AG04450 (cell line): ENCODE results near the gene IFNGR2. TPM values are rescaled to one million over a fixed set of nuclear protein-coding genes. Genes with fewer than 3 reads are reported as not detected.
A peak's percentile ranks its signal among the peaks of the same experiment; 100 is the strongest.

Experiments
- CTCF ChIA-PET: fragments of 300-600, 350-600 bp; formaldehyde crosslinking; extraction: SDS; loops from one replicate; lab custom pipeline; 2022; ENCODE audit warnings: antibody characterized with exemption, inconsistent platforms; lab: Charles Lee
- POLR2A ChIA-PET: fragments of 350-600 bp; formaldehyde crosslinking; extraction: SDS; loops from one replicate; lab custom pipeline; 2021; ENCODE audit warnings: antibody characterized with exemption, inconsistent platforms; lab: Yijun Ruan, JAX
- DNase-seq: peaks from one replicate; pipeline ENCODE4 v3.0.0-alpha.2; 2011; ENCODE audit warnings: low read depth, low spot score
- H3K27ac ChIP-seq: one replicate; pipeline ENCODE4 v1.5.1; 2012; ENCODE audit warnings: low read depth, low read length, control low read depth
- H3K27me3 ChIP-seq: one replicate; pipeline ENCODE4 v1.6.0; 2012; ENCODE audit warnings: low read length; ENCODE audit not compliant: control insufficient read depth, insufficient read depth
- H3K4me3 ChIP-seq: 2 replicates; pipeline ENCODE4 v1.5.1; 2011; ENCODE audit warnings: mild to moderate bottlenecking, low read depth, low read length, control low read depth
- H3K9me3 ChIP-seq: 2 replicates; pipeline ENCODE4 v1.5.1; 2012; ENCODE audit warnings: low read length; ENCODE audit not compliant: control insufficient read depth, insufficient read depth
- polyA plus RNA-seq: library from polyadenylated mRNA; depleted of rRNA; stranded (reverse); fragments of >200 nt; gene quantifications from 2 replicates; pipeline ENCODE4 v1.2.3, GENCODE V29; 2011
- TF ChIP-seq, protein P1 (sequence below): IDR thresholded peaks from 2 replicates; pipeline ENCODE4 v1.5.1; 2011; ENCODE audit warnings: low read depth, low read length, control low read depth, inconsistent platforms

Gene IFNGR2
- polyA plus RNA-seq, 1 experiment: 90.8 TPM

DNA sequence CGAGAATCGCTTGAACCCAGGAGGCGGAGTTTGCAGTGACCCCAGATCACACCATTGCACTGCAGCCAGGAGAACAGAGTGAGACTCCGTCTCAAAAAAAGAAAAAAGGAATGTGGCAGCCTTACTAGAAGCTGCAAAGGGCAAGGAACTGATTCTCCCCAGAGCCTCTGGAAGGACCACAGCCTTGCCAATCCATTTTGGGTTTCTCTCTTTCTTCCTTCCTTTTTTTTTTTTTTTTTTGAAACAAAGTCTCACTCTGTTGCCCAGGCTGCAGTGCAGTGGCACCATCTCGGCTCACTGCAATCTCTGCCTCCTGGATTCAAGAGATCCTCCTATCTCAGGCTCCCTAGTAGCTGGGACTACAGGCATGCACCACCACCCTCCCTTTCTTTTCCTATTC, 9.9 kb upstream of the IFNGR2 start:
- ChIA-PET POLR2A (no interaction called here), CTCF (interaction anchor here (0.7 kb wide), 1 partner anchor 193 kb away, joined by 11 read pairs; no protein-coding TSS in a partner anchor)
- Histone ChIP-seq H3K4me3 (no peak overlapping the region), H3K27ac (no peak overlapping the region), H3K27me3 (peaks cover 4% of the 10 kb centered on the region), H3K9me3 (no peaks in the 10 kb centered on the region)
- TF ChIP-seq, protein P1, sequence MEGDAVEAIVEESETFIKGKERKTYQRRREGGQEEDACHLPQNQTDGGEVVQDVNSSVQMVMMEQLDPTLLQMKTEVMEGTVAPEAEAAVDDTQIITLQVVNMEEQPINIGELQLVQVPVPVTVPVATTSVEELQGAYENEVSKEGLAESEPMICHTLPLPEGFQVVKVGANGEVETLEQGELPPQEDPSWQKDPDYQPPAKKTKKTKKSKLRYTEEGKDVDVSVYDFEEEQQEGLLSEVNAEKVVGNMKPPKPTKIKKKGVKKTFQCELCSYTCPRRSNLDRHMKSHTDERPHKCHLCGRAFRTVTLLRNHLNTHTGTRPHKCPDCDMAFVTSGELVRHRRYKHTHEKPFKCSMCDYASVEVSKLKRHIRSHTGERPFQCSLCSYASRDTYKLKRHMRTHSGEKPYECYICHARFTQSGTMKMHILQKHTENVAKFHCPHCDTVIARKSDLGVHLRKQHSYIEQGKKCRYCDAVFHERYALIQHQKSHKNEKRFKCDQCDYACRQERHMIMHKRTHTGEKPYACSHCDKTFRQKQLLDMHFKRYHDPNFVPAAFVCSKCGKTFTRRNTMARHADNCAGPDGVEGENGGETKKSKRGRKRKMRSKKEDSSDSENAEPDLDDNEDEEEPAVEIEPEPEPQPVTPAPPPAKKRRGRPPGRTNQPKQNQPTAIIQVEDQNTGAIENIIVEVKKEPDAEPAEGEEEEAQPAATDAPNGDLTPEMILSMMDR: no peak
- DNase-seq: no peak

DNA sequence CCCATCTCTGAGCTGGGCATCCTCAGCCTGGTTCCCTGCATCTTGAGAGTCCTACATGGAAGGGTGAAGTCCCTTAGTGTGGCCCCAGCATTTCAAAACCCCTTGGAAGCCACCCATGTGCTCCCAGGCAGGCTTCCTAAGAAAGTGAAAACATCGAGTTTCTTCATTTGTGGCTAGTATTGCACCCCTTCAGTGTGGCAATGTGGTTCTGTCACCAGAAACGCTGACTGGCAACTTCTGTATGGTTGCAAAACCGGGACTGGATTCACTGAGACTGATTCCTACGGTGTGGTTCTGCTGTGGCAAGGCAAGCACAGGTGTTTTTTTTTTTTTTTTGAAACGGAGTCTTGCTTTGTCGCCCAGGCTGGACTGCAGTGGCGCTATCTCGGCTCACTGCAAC, 9.0 kb upstream of the IFNGR2 start:
- DNase-seq: no peak
- Histone ChIP-seq H3K27ac (no peak overlapping the region), H3K9me3 (no peaks in the 10 kb centered on the region), H3K27me3 (peaks cover 4% of the 10 kb centered on the region), H3K4me3 (no peak overlapping the region)
- CTCF ChIA-PET: no interaction called here
- POLR2A ChIA-PET: no interaction called here
- TF ChIP-seq, protein P1: no peak

DNA sequence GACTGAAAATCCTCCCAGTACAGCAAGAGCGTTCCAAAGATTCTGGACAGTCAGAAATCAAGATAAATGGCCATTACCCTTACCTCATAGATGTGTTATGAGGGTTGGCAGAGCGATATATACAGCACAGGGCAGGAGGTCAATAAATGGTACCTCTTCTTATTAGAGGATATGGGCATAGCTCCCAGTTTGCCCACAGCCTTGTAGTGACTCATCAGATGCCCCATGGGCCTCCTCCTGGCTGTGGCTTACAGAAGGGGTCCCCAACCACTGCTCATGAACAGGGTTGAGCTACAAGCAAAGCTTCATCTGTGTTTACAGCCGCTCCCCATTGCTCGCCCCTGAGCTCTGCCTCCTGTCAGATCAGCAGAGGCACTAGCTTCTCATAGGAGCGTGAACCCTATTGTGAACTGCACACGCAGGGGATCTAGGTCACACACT, 7.3 kb upstream of the IFNGR2 start:
- CTCF ChIA-PET: interaction anchor here (1.0 to 2.6 kb wide), 2 partner anchors 35 to 200 kb away, joined by 3 to 11 read pairs; no protein-coding TSS in a partner anchor
- no peak overlapping the region for H3K27ac ChIP-seq

DNA sequence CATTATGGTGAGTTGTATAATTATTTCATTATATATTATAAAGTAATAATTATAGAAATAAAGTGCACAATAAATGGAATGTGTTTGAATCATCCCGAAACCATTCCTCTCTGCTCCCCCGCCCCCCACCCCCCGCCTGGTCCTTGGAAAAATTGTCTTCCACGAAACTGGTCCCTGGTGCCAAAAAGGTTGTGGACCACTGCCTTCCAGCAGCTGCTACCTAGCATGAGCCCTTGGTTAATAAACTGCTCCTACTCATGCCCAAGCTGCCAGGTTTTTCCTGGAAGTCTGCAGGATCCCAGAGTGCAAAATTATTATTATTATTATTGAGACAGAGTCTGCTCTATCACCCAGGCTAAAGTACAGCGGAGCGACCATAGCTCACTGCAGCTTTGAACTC, 6.8 kb upstream of the IFNGR2 start:
- TF ChIP-seq, protein P1: no peak
- Histone ChIP-seq H3K4me3 (no peak overlapping the region), H3K27ac (peak overlapping the region; percentile 39), H3K27me3 (no peaks in the 10 kb centered on the region), H3K9me3 (no peaks in the 10 kb centered on the region)
- CTCF ChIA-PET: interaction anchor here (1.0 to 2.6 kb wide), 2 partner anchors 35 to 200 kb away, joined by 3 to 11 read pairs; no protein-coding TSS in a partner anchor
- POLR2A ChIA-PET: interaction anchor here (1.1 kb wide), 1 partner anchor 11 kb away, joined by 3 read pairs; no protein-coding TSS in a partner anchor
- no peak for DNase-seq

More for the DNA sequence above, 7.3 kb upstream of the IFNGR2 start:
- POLR2A ChIA-PET: interaction anchor here (1.1 kb wide), 1 partner anchor 11 kb away, joined by 3 read pairs; no protein-coding TSS in a partner anchor
- no peaks in the 10 kb centered on the region for H3K27me3 ChIP-seq
- no peaks in the 10 kb centered on the region for H3K9me3 ChIP-seq
- TF ChIP-seq, protein P1: no peak
- no peak overlapping the region for H3K4me3 ChIP-seq
- no peak for DNase-seq

DNA sequence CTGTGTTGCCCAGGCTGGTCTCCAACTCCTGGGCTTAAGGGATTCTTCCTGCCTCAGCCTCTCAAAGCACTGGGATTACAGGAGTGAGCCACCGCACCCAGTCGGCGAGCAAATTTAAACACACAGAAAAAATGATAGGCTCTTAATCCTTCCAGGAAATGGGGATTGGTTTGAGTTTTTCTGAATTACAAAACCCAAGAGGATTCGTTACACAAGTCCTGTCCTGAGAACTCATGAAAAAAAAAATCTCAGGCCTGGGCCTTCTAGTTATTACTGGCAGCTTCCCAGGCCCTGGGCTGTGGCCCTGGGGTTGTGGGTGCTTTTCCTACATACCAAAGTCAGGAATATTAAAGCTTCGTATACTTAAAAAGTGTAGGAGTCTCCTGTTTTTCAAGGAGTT, 6.3 kb upstream of the IFNGR2 start:
- TF ChIP-seq, protein P1: no peak
- DNase-seq: no peak
- ChIA-PET POLR2A (no interaction called here), CTCF (interaction anchor here (0.7 to 2.6 kb wide), 3 partner anchors 36 to 201 kb away, joined by 3 to 11 read pairs (median 3); no protein-coding TSS in a partner anchor)
- H3K27ac ChIP-seq: peak overlapping the region; percentile 39
- no peaks in the 10 kb centered on the region for H3K9me3 ChIP-seq
- H3K4me3 ChIP-seq: no peak overlapping the region
- no peaks in the 10 kb centered on the region for H3K27me3 ChIP-seq
